NB4 (cell line): Measurements from ENCODE around the gene C5orf15.

ENCODE experiments used
- MYC ChIP-seq: IDR thresholded peaks from 2 replicates; pipeline ENCODE4 v1.6.1; 2011; ENCODE audit warnings: low read depth, low read length
- TF ChIP-seq, protein P1 (sequence below): IDR thresholded peaks from one replicate; pipeline ENCODE4 v1.5.1; 2012; ENCODE audit warnings: low read depth, low read length

DNA sequence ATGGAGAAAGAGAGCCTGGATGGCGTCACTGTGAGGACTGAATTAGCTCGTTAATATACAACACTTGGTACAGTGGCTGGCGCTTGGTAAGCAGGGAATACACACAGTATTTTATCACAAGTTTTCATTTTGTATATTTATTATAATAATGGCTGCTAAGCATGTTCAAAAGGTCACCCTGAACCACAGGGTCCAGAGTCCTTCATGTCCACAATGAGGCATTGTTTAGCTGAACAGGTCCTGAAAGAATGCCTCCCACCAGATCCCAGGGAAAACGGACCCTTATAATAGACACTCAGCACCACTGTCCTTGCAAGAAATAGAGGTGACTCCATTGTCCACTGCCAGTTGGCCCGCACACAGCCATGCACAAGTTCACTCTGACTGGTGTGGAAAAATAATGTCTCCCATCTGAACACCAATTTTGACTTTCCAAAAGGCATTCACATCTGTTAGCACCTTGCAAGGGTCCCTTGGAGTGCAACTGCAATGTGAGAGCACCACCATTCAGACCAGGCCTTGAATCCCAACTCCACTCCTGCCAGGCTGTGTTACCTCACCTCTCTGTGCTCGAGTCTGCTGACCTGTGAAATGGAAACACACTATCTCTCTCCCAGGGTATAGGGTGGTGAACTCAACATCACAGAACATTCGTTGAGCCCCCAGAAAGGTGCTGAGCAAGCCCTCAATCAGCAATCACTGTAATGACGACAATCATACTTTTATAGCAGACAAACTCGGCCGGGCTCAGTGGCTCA, 32.5 kb upstream of the C5orf15 start:
- TF ChIP-seq, protein P1, sequence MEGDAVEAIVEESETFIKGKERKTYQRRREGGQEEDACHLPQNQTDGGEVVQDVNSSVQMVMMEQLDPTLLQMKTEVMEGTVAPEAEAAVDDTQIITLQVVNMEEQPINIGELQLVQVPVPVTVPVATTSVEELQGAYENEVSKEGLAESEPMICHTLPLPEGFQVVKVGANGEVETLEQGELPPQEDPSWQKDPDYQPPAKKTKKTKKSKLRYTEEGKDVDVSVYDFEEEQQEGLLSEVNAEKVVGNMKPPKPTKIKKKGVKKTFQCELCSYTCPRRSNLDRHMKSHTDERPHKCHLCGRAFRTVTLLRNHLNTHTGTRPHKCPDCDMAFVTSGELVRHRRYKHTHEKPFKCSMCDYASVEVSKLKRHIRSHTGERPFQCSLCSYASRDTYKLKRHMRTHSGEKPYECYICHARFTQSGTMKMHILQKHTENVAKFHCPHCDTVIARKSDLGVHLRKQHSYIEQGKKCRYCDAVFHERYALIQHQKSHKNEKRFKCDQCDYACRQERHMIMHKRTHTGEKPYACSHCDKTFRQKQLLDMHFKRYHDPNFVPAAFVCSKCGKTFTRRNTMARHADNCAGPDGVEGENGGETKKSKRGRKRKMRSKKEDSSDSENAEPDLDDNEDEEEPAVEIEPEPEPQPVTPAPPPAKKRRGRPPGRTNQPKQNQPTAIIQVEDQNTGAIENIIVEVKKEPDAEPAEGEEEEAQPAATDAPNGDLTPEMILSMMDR = no peak
- no peak for TF ChIP-seq MYC
